ENCODE results near the gene PCDHA3.

- TF ChIP-seq POLR2AphosphoS5 (IDR thresholded peaks at IDR 0.05; ENCODE audit: low read depth, low read length) (no peak), TAF1 (IDR thresholded peaks at IDR 0.05; ENCODE audit: low read depth, low read length) (no peak), POLR2A (IDR thresholded peaks at IDR 0.05; ENCODE audit: low read depth, low read length) (no peak), SPI1 (IDR thresholded peaks at IDR 0.05; ENCODE audit: low read depth, low read length) (no peak)
Measured at GRCh38 chr5:140842798-140843733, 42.2 kb downstream of the PCDHA3 start.
